ENCODE results near the gene DIAPH3. TPM values are rescaled to one million over a fixed set of nuclear protein-coding genes. Genes with fewer than 3 reads are reported as not detected.
A peak's percentile ranks its signal among the peaks of the same experiment; 100 is the strongest.

Gene DIAPH3
- polyA plus RNA-seq, 3 donors, result 0.04 to 0.09 TPM; not detected in 1

- intact Hi-C loops (cut with micrococcal nuclease), result no loop called here
- H3K79me2 ChIP-seq (ENCODE audit: insufficient read depth, low read length), result no peaks in the 10 kb centered on the region
- DNase-seq, result no peak
- H3K4me3 ChIP-seq (replicated peaks in 1 of 3; ENCODE audit: low read depth in 2 of 3, low read length in 3 of 3), result no peak overlapping the region
- peaks cover 0 to 9% of the 10 kb centered on the region in 2 donors for H3K36me3 ChIP-seq (replicated peaks in 1 of 2; ENCODE audit: control insufficient read depth in 1 of 2, insufficient read depth in 2 of 2, low read length in 2 of 2)
- no CpG with 5 or more reads among the region's 2 CpGs for WGBS (ENCODE audit: insufficient coverage)
- H4K20me1 ChIP-seq (ENCODE audit: insufficient read depth, low read length), result no peaks in the 10 kb centered on the region
- no peak overlapping the region for H2AFZ ChIP-seq (ENCODE audit: insufficient read depth, low read depth, low read length, poor library complexity, severe bottlenecking)
- Mint-ChIP-seq H3K36me3 (peaks cover 5 to 18% of the 10 kb centered on the region in 2 donors), H3K4me1 (no peaks in the 10 kb centered on the region), H3K27me3 (ENCODE audit: low read depth in 3 of 3) (no peaks in the 10 kb centered on the region), H3K4me3 (no peak overlapping the region), H3K27ac (peak overlapping the region in 1 of 7 donors; percentile 30), H3K9me3 (peaks cover 0 to 3% (median 0%) of the 10 kb centered on the region in 7 donors)
- TF ChIP-seq CTCF (IDR thresholded peaks at IDR 0.05), result no peak
- no peaks in the 10 kb centered on the region for H3K4me1 ChIP-seq (ENCODE audit: control insufficient read depth in 1 of 2, insufficient read depth in 2 of 2, low read length in 2 of 2)
- no peak overlapping the region for H3K27ac ChIP-seq (ENCODE audit: low read depth in 1 of 2, low read length in 2 of 2)
- H3K9me3 ChIP-seq (replicated peaks in 1 of 2; ENCODE audit: control insufficient read depth in 1 of 2, insufficient read depth in 1 of 2, low read length in 2 of 2), result no peaks in the 10 kb centered on the region
- no peaks in the 10 kb centered on the region for H3K27me3 ChIP-seq (ENCODE audit: control insufficient read depth in 2 of 2, insufficient read depth in 2 of 2, low read length in 2 of 2)
- no peak overlapping the region for H3K4me2 ChIP-seq (replicated peaks; ENCODE audit: extremely low read depth, low read length, poor library complexity, severe bottlenecking)
- no peak overlapping the region for H3K9ac ChIP-seq (ENCODE audit: insufficient read depth, low read length, poor library complexity, severe bottlenecking)
These were observed 285.8 kb downstream of the DIAPH3 start for GRCh38 chr13:59877933-59878332.

DNA sequence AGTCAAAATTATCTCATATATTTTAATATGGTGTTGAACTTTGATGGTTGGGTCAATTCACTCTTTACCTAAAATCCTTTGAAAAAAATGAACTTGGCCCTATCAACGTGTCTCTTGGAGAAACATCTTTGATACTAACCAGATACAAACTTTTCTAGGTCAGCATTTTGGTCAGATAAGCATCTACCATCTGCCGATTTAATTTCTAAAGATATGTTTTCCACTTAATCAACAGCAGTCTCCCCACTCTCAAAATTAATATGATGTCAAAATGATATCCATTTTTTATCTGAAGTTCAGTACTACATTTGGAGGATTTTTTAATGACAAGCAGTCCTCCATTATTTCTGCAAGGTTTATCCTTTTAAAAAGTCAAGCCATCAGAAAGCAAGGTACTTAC is 288.8 kb downstream of the DIAPH3 start:
- Histone ChIP-seq H2AFZ (ENCODE audit: insufficient read depth, low read depth, low read length, poor library complexity, severe bottlenecking) (no peak overlapping the region), H3K9me3 (replicated peaks in 1 of 2; ENCODE audit: control insufficient read depth in 1 of 2, insufficient read depth in 1 of 2, low read length in 2 of 2) (no peaks in the 10 kb centered on the region), H4K20me1 (ENCODE audit: insufficient read depth, low read length) (no peaks in the 10 kb centered on the region), H3K36me3 (replicated peaks in 1 of 2; ENCODE audit: control insufficient read depth in 1 of 2, insufficient read depth in 2 of 2, low read length in 2 of 2) (peaks cover 0 to 9% of the 10 kb centered on the region in 2 donors), H3K9ac (ENCODE audit: insufficient read depth, low read length, poor library complexity, severe bottlenecking) (no peak overlapping the region), H3K79me2 (ENCODE audit: insufficient read depth, low read length) (no peaks in the 10 kb centered on the region), H3K4me3 (replicated peaks in 1 of 3; ENCODE audit: low read depth in 2 of 3, low read length in 3 of 3) (no peak overlapping the region), H3K4me1 (ENCODE audit: control insufficient read depth in 1 of 2, insufficient read depth in 2 of 2, low read length in 2 of 2) (no peaks in the 10 kb centered on the region), H3K4me2 (replicated peaks; ENCODE audit: extremely low read depth, low read length, poor library complexity, severe bottlenecking) (no peak overlapping the region), H3K27me3 (ENCODE audit: control insufficient read depth in 2 of 2, insufficient read depth in 2 of 2, low read length in 2 of 2) (no peaks in the 10 kb centered on the region), H3K27ac (ENCODE audit: low read depth in 1 of 2, low read length in 2 of 2) (no peak overlapping the region)
- H3K36me3 Mint-ChIP-seq, result peaks cover 5 to 23% of the 10 kb centered on the region in 2 donors
- DNase-seq, result no peak
- no peaks in the 10 kb centered on the region for H3K27me3 Mint-ChIP-seq (ENCODE audit: low read depth in 3 of 3)
- H3K9me3 Mint-ChIP-seq, result peaks cover 0 to 3% (median 0%) of the 10 kb centered on the region in 7 donors
- H3K4me3 Mint-ChIP-seq, result no peak overlapping the region
- no peak overlapping the region for H3K27ac Mint-ChIP-seq
- TF ChIP-seq CTCF (IDR thresholded peaks at IDR 0.05), result no peak
- WGBS (ENCODE audit: insufficient coverage), result no CpG with 5 or more reads among the region's 2 CpGs
- H3K4me1 Mint-ChIP-seq, result no peaks in the 10 kb centered on the region
- intact Hi-C loops (cut with micrococcal nuclease), result no loop called here

Data from CD14-positive monocyte (primary cell).